ENCODE data around the gene KRTAP10-12. TPM values are rescaled to one million over a fixed set of nuclear protein-coding genes. Genes with fewer than 3 reads are reported as not detected.

The KRTAP10-12 gene
- total and polyA plus RNA-seq, 10 of the 15 experiments (the other 5 are each of a cell fraction or from before 2014, with no cell fraction given), result not detected

GRCh38 chr21:44695641-44696040 is 1.3 kb upstream of the KRTAP10-12 start:
- Histone ChIP-seq H3K4me1 (ENCODE audit: control insufficient read depth, insufficient read depth, low read length) (no peaks in the 10 kb centered on the region), H3K27me3 (replicated peaks in 1 of 2; ENCODE audit: control insufficient read depth in 2 of 2, insufficient read depth in 2 of 2, low read length in 1 of 2) (peaks cover 2 to 3% of the 10 kb centered on the region in 2 experiments; a peak in 3 of 4 replicates), H3K9me3 (replicated peaks; ENCODE audit: control insufficient read depth, insufficient read depth, low read length) (peaks cover 1% of the 10 kb centered on the region; the same call in 2 of the 3 replicates), H3K27ac (ENCODE audit: control insufficient read depth, insufficient read depth) (no peak overlapping the region), H4K20me1 (ENCODE audit: control insufficient read depth, insufficient read depth) (no peaks in the 10 kb centered on the region), H2AFZ (ENCODE audit: control insufficient read depth, low read depth, low read length) (no peak overlapping the region), H3K36me3 (ENCODE audit: control insufficient read depth in 2 of 2, insufficient read depth in 2 of 2, low read length in 1 of 2) (no peaks in the 10 kb centered on the region), H3K4me2 (ENCODE audit: control insufficient read depth, insufficient read depth) (no peak overlapping the region), H3K4me3 (no peak overlapping the region), H3K9ac (ENCODE audit: control insufficient read depth, insufficient read depth, low read length) (no peak overlapping the region), H3K79me2 (ENCODE audit: control insufficient read depth, insufficient read depth, low read length) (no peaks in the 10 kb centered on the region)
- no TSS peak for BruUV-seq (replicated peaks)
- DNase-seq (ENCODE audit: low read depth, low spot score), result no peak
- ChIA-PET RAD21 (ENCODE audit: unreplicated experiment) (no interaction called here), SMC1A (ENCODE audit: uncharacterized antibody, unreplicated experiment) (no interaction called here), CTCF (no interaction called here), POLR2A (no interaction called here)
- no peak for FAIRE-seq
- intact Hi-C loops (cut with micrococcal nuclease; ENCODE audit: unreplicated experiment) (no loop called here), in situ Hi-C loops (cut with MboI) (no loop called here)
- 31% methylated on average over 8 of the region's 8 CpGs for WGBS (ENCODE audit: insufficient coverage, insufficient replicate concordance, low lambda C conversion rate, missing lambda C conversion rate)
- TF ChIP-seq YBX1 (IDR thresholded peaks at IDR 0.05), result no peak
- no peak for TF ChIP-seq SREBF1 (IDR thresholded peaks at IDR 0.05; ENCODE audit: low read length)
- TF ChIP-seq CHD4 (IDR thresholded peaks at IDR 0.05), result no peak
- no peak for TF ChIP-seq CHD2 (IDR thresholded peaks at IDR 0.05; ENCODE audit: borderline replicate concordance, low read depth, low read length)
- TF ChIP-seq, protein P1, sequence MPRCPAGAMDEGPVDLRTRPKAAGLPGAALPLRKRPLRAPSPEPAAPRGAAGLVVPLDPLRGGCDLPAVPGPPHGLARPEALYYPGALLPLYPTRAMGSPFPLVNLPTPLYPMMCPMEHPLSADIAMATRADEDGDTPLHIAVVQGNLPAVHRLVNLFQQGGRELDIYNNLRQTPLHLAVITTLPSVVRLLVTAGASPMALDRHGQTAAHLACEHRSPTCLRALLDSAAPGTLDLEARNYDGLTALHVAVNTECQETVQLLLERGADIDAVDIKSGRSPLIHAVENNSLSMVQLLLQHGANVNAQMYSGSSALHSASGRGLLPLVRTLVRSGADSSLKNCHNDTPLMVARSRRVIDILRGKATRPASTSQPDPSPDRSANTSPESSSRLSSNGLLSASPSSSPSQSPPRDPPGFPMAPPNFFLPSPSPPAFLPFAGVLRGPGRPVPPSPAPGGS (IDR thresholded peaks at IDR 0.05; ENCODE audit: borderline replicate concordance, insufficient read depth, low read depth, low read length, poor library complexity, severe bottlenecking), result no peak
- TF ChIP-seq NR2C2 (IDR thresholded peaks at IDR 0.05; ENCODE audit: borderline replicate concordance, control insufficient read depth, insufficient read length, low read depth), result no peak
- TF ChIP-seq, protein P2, sequence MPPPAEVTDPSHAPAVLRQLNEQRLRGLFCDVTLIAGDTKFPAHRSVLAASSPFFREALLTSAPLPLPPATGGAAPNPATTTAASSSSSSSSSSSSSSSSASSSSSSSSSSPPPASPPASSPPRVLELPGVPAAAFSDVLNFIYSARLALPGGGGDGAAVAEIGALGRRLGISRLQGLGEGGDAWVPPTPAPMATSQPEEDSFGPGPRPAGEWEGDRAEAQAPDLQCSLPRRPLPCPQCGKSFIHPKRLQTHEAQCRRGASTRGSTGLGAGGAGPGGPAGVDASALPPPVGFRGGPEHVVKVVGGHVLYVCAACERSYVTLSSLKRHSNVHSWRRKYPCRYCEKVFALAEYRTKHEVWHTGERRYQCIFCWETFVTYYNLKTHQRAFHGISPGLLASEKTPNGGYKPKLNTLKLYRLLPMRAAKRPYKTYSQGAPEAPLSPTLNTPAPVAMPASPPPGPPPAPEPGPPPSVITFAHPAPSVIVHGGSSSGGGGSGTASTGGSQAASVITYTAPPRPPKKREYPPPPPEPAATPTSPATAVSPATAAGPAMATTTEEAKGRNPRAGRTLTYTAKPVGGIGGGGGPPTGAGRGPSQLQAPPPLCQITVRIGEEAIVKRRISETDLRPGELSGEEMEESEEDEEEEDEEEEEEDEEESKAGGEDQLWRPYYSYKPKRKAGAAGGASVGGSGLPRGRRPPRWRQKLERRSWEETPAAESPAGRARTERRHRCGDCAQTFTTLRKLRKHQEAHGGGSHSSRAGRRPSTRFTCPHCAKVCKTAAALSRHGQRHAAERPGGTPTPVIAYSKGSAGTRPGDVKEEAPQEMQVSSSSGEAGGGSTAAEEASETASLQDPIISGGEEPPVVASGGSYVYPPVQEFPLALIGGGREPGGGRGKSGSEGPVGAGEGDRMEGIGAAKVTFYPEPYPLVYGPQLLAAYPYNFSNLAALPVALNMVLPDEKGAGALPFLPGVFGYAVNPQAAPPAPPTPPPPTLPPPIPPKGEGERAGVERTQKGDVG (CRISPR knock-in tag; IDR thresholded peaks at IDR 0.05), result no peak
- TF ChIP-seq MEF2A (IDR thresholded peaks at IDR 0.05; ENCODE audit: insufficient read depth, low read depth, low read length), result no peak
- TF ChIP-seq WRNIP1 (IDR thresholded peaks at IDR 0.05; ENCODE audit: borderline replicate concordance, low read depth, low read length), result no peak
- TF ChIP-seq MYC (IDR thresholded peaks at IDR 0.05; ENCODE audit: insufficient read depth, insufficient read length, insufficient replicate concordance, low read length, severe bottlenecking), result no peak
- no peak for TF ChIP-seq RUNX3 (IDR thresholded peaks at IDR 0.05; ENCODE audit: low read length)
- no peak for TF ChIP-seq TCF3 (IDR thresholded peaks at IDR 0.05; ENCODE audit: borderline replicate concordance, insufficient read depth, low read depth, low read length)
- TF ChIP-seq ATF7 (IDR thresholded peaks at IDR 0.05; ENCODE audit: low read depth), result no peak
- TF ChIP-seq YY1 (IDR thresholded peaks at IDR 0.05; ENCODE audit: low read depth, low read length), result no peak
- ATAC-seq, result no peak
